SK-N-SH (cell line): ENCODE results near the gene MDM1. TPM values are rescaled to one million over a fixed set of nuclear protein-coding genes. Genes with fewer than 3 reads are reported as not detected.

Experiments
- CTCF ChIA-PET: fragments of 300-600, 350-600 bp; formaldehyde crosslinking; extraction: SDS; loops from one replicate; lab custom pipeline; 2021; lab: Yijun Ruan, JAX
- POLR2A ChIA-PET: fragments of 350-600 bp; sonication (Branson Sonifier 250); formaldehyde crosslinking; extraction: SDS; loops from one replicate; lab custom pipeline; 2020; ENCODE audit warnings: antibody characterized with exemption, inconsistent platforms; lab: Yijun Ruan, JAX
- DNase-seq: peaks from one replicate; pipeline ENCODE4 v3.0.0; 2012
- H2AFZ ChIP-seq: fragments of 200-600 bp; sonication (generic); 2 replicates; pipeline ENCODE4 v1.8.1; 2016; ENCODE audit warnings: antibody characterized with exemption, mild to moderate bottlenecking, low read depth
- H3F3A ChIP-seq: fragments of 200-600 bp; sonication (generic); replicated peaks from 2 replicates; pipeline ENCODE3; 2016; ENCODE audit warnings: antibody characterized with exemption, mild to moderate bottlenecking; ENCODE audit not compliant: insufficient read depth
- H3K27ac ChIP-seq, 2 experiments: fragments of 200-500 bp in 1 of 2; fragments of 200-600 bp in 1 of 2; sonication (Bioruptor generic) in 1 of 2; sonication (generic), shearing (Covaris generic) in 1 of 2; 2 replicates each; pipeline versions ENCODE4 v1.5.1 to v1.6.1; 2014 to 2016; ENCODE audit warnings: low read depth in 2 of 2, inconsistent platforms in 1 of 2, low read length in 1 of 2, mild to moderate bottlenecking in 1 of 2, mixed read lengths in 1 of 2
- H3K27me3 ChIP-seq: fragments of 200-600 bp; sonication (generic), shearing (Covaris generic); 2 replicates; pipeline ENCODE4 v1.6.1; 2016; ENCODE audit warnings: mixed run types; ENCODE audit not compliant: insufficient read depth
- H3K36me3 ChIP-seq, 2 experiments: fragments of 200-500 bp in 1 of 2; fragments of 200-600 bp in 1 of 2; sonication (Bioruptor generic) in 1 of 2; sonication (generic) in 1 of 2; replicated peaks in 1 of 2; 2 replicates each; pipeline versions ENCODE3 to v1.5.1; 2014 to 2016; ENCODE audit warnings: low read length in 1 of 2, mild to moderate bottlenecking in 1 of 2; ENCODE audit not compliant: insufficient read depth in 2 of 2, control insufficient read depth in 1 of 2
- H3K4me1 ChIP-seq, 2 experiments: fragments of 200-500 bp in 1 of 2; fragments of 200-600 bp in 1 of 2; sonication (Bioruptor generic) in 1 of 2; sonication (generic), shearing (Covaris generic) in 1 of 2; 2 replicates each; pipeline versions ENCODE4 v1.5.1 to v1.6.1; 2014 to 2016; ENCODE audit warnings: low read depth in 1 of 2, low read length in 1 of 2, mixed run types in 1 of 2; ENCODE audit not compliant: insufficient read depth in 2 of 2, control insufficient read depth in 1 of 2
- H3K4me2 ChIP-seq: fragments of 200-600 bp; sonication (generic), shearing (Covaris generic); 2 replicates; pipeline ENCODE4 v1.6.1; 2017; ENCODE audit warnings: mixed run types
- H3K4me3 ChIP-seq, 2 experiments: fragments of 200-500 bp in 1 of 2; fragments of 200-600 bp in 1 of 2; sonication (Bioruptor generic) in 1 of 2; sonication (generic), shearing (Covaris generic) in 1 of 2; 2 replicates each; pipeline versions ENCODE4 v1.5.1 to v1.8.1; 2014 to 2016; ENCODE audit warnings: low read depth in 2 of 2, inconsistent platforms in 1 of 2, low read length in 1 of 2, mild to moderate bottlenecking in 1 of 2, mixed read lengths in 1 of 2, moderate library complexity in 1 of 2
- H3K79me2 ChIP-seq: fragments of 200-600 bp; sonication (generic); 2 replicates; pipeline ENCODE4 v1.8.1; 2017; ENCODE audit warnings: mild to moderate bottlenecking; ENCODE audit not compliant: insufficient read depth
- H3K9ac ChIP-seq: fragments of 200-600 bp; sonication (generic); 2 replicates; pipeline ENCODE4 v1.6.1; 2017; ENCODE audit warnings: mixed run types
- H3K9me2 ChIP-seq: fragments of 200-600 bp; sonication (generic); 2 replicates; pipeline ENCODE4 v1.6.1; 2017; ENCODE audit warnings: mixed run types
- H3K9me3 ChIP-seq: fragments of 200-600 bp; sonication (generic); 2 replicates; pipeline ENCODE4 v1.6.1; 2017; ENCODE audit warnings: mixed run types, mild to moderate bottlenecking, moderate library complexity
- H4K20me1 ChIP-seq: fragments of 200-600 bp; sonication (generic); 2 replicates; pipeline ENCODE4 v1.6.1; 2017; ENCODE audit warnings: mild to moderate bottlenecking, mixed run types; ENCODE audit not compliant: insufficient read depth
- CHD2 ChIP-seq: fragments of 150-350 bp; IDR thresholded peaks from 2 replicates; pipeline ENCODE4 v1.6.1; 2018; ENCODE audit warnings: low read length; ENCODE audit not compliant: partially characterized antibody
- CTCF ChIP-seq: fragments of 200-600 bp; sonication (generic); IDR thresholded peaks from 2 replicates; pipeline ENCODE4 v1.6.1; 2017; ENCODE audit warnings: antibody characterized with exemption, mild to moderate bottlenecking, moderate library complexity
- ELF1 ChIP-seq: IDR thresholded peaks from 2 replicates; pipeline ENCODE4 v1.4.0; 2012
- EP300 ChIP-seq, 2 experiments: IDR thresholded peaks; 2 replicates each; pipeline versions ENCODE4 v1.4.0 to v1.6.1; 2012; ENCODE audit warnings: borderline replicate concordance in 1 of 2, low read depth in 1 of 2, low read length in 1 of 2
- FOSL2 ChIP-seq: IDR thresholded peaks from 2 replicates; pipeline ENCODE4 v1.4.0; 2012; ENCODE audit warnings: low read depth, mild to moderate bottlenecking, moderate library complexity, borderline replicate concordance
- GATA2 ChIP-seq: sonication (generic); formaldehyde crosslinking; IDR thresholded peaks from 2 replicates; pipeline ENCODE4 v1.5.0; 2020; ENCODE audit warnings: mild to moderate bottlenecking, missing genetic modification reagents
- IRF3 ChIP-seq: fragments of 150-350 bp; IDR thresholded peaks from 2 replicates; pipeline ENCODE4 v1.6.1; 2016; ENCODE audit warnings: mild to moderate bottlenecking, low read depth, low read length
- JUND ChIP-seq: IDR thresholded peaks from 2 replicates; pipeline ENCODE4 v1.4.0; 2012
- MEF2A ChIP-seq: IDR thresholded peaks from 2 replicates; pipeline ENCODE4 v1.4.0; 2012; ENCODE audit warnings: low read depth, borderline replicate concordance
- NRF1 ChIP-seq: IDR thresholded peaks from 2 replicates; pipeline ENCODE4 v1.6.1; 2012; ENCODE audit warnings: low read depth, mild to moderate bottlenecking, low read length
- POLR2AphosphoS5 ChIP-seq: IDR thresholded peaks from 2 replicates; pipeline ENCODE4 v1.6.1; 2012; ENCODE audit warnings: low read depth, low read length
- SMC3 ChIP-seq: IDR thresholded peaks from 2 replicates; pipeline ENCODE4 v1.6.1; 2012; ENCODE audit warnings: low read depth, low read length, improper control_type of control experiment
- TCF12 ChIP-seq: IDR thresholded peaks from 2 replicates; pipeline ENCODE4 v1.4.0; 2012
- USF2 ChIP-seq: fragments of 150-350 bp; IDR thresholded peaks from 2 replicates; pipeline ENCODE4 v1.6.1; 2017; ENCODE audit warnings: antibody characterized with exemption, low read length, low read depth, borderline replicate concordance
- WGBS: methylation state at CpG from one replicate; pipeline ENCODE4 v1.1.6; 2017; ENCODE audit warnings: low lambda C conversion rate; 5-methylcytosine and 5-hydroxymethylcytosine counted together
- polyA plus RNA-seq, 3 experiments: library from polyadenylated mRNA; depleted of rRNA; stranded (reverse); fragments of >200 nt; gene quantifications; 2 replicates each; pipeline ENCODE4 v1.2.3, GENCODE V29; 2012

MDM1 gene
- polyA plus RNA-seq, 1 of the 3 experiments (the other 2 are of a cell fraction) = 7.4 TPM

GRCh38 chr12:68268967-68269366 lies 63.2 kb downstream of the MDM1 start:
- H3K27ac ChIP-seq = 0 out of 4 replicates have a peak overlapping the region, but pooled peaks of 1 of the 2 experiments have one; percentile 38
- H3K4me3 ChIP-seq = no peak overlapping the region
- ChIA-PET CTCF (no interaction called here), POLR2A (no interaction called here)
- H3K79me2 ChIP-seq = no peaks in the 10 kb centered on the region
- peak overlapping the region; percentile 12; the same call in 1 of the 2 replicates for H2AFZ ChIP-seq
- no peak overlapping the region for H3K9ac ChIP-seq
- H3F3A ChIP-seq = peaks cover 20% of the 10 kb centered on the region
- H3K9me3 ChIP-seq = no peaks in the 10 kb centered on the region
- no peak overlapping the region for H3K4me2 ChIP-seq
- no peaks in the 10 kb centered on the region for H3K9me2 ChIP-seq
- H3K36me3 ChIP-seq = no peaks in the 10 kb centered on the region
- peaks cover 0 to 17% of the 10 kb centered on the region in 2 experiments; a peak in 1 of 4 replicates for H3K4me1 ChIP-seq
- no peak for TF ChIP-seq GATA2 (CRISPR knock-in tag)
- no peak for TF ChIP-seq SMC3
- TF ChIP-seq ELF1 = no peak
- TF ChIP-seq EP300 (IDR thresholded peaks at IDR 0.05; ENCODE audit: borderline replicate concordance in 1 of 2, low read depth in 1 of 2, low read length in 1 of 2) = no peak
- TF ChIP-seq IRF3 = no peak
- TF ChIP-seq CHD2 = no peak
- H4K20me1 ChIP-seq = no peaks in the 10 kb centered on the region
- H3K27me3 ChIP-seq = no peaks in the 10 kb centered on the region
- no peak for DNase-seq

- POLR2A ChIA-PET = no interaction called here
- peak overlapping the region in 1 of 2 experiments; percentile 45; a peak in 2 of 4 replicates for H3K27ac ChIP-seq
- no peak for DNase-seq
Observed at GRCh38 chr12:68267892-68268396, 64.2 kb downstream of the MDM1 start.

More at GRCh38 chr12:68267892-68268396, 64.2 kb downstream of the MDM1 start:
- Histone ChIP-seq H3K79me2 (no peaks in the 10 kb centered on the region), H3K36me3 (no peaks in the 10 kb centered on the region), H3K9me3 (no peaks in the 10 kb centered on the region), H3K4me3 (no peak overlapping the region), H2AFZ (no peak overlapping the region), H3K27me3 (no peaks in the 10 kb centered on the region), H3K4me2 (no peak overlapping the region), H4K20me1 (no peaks in the 10 kb centered on the region)
- WGBS = 65% methylated on average over 6 of the region's 6 CpGs
- TF ChIP-seq TCF12 = peak; percentile 47
- no peak for TF ChIP-seq IRF3
- no peak for TF ChIP-seq MEF2A
- TF ChIP-seq FOSL2 = peak; percentile 14; the same call in 1 of the 2 replicates
- no peak for TF ChIP-seq ELF1
- TF ChIP-seq POLR2AphosphoS5 = no peak
- no peak for TF ChIP-seq NRF1
- TF ChIP-seq CTCF = no peak
- TF ChIP-seq JUND = 0 out of 2 replicates have a peak, but pooled peaks have one; percentile 15
- no peak for TF ChIP-seq USF2
- TF ChIP-seq, all 33 proteins: peak for 3
- peaks cover 0 to 20% of the 10 kb centered on the region in 2 experiments; a peak in 1 of 4 replicates for H3K4me1 ChIP-seq
- H3F3A ChIP-seq = peaks cover 23% of the 10 kb centered on the region
- CTCF ChIA-PET = no interaction called here
- no peak overlapping the region for H3K9ac ChIP-seq
- no peaks in the 10 kb centered on the region for H3K9me2 ChIP-seq
